HG03060 (cell line): ENCODE data around the gene TUBA3D.
"Not testable (repeated sequence)": the region's sequence is repeated elsewhere in the genome, so short reads cannot be mapped to it uniquely, and the experiment has no call there.

Experiments
- ATAC-seq: cut with Tn5 transposase; IDR thresholded peaks from one replicate; pipeline ENCODE4 v1.9.1; 2021; ENCODE audit warnings: low read depth, moderate number of reproducible peaks; ENCODE audit not compliant: unreplicated experiment

The TUBA3D gene

DNA sequence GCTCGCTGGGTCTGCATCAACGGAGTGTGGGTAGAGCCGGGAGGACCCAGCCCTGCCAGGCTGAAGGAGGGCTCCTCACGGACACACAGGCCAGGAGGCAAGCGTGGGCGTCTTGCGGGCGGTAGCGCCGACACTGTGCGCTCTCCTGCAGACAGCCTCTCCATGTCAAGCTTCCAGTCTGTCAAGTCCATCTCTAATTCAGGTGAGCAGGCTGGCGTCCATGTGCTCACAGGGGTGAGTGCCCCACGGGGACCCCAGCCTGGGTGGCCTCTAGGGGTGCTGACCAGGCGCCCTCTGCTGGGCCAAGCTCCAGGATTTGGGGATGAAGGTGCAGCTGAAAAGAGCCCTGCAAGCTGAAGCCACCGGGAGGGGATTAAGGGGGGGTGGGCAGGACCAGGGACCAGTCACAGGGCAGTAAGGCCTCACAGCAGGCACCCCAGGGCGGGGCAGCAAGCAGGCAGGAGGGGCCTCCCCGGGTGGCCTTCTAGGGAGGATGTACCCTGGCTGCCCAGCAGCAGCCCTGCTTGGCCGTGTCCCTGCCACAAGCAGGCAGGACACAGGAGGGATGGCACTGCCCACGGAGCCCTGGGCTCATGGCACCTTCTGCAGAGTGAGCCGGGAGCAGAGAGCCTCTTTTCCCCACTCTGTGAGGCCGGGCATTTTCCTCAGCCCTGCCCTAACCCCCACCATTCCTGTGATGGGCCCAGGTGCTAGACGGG lies 54.9 kb downstream of the TUBA3D start:
- not testable (repeated sequence) for ATAC-seq

DNA sequence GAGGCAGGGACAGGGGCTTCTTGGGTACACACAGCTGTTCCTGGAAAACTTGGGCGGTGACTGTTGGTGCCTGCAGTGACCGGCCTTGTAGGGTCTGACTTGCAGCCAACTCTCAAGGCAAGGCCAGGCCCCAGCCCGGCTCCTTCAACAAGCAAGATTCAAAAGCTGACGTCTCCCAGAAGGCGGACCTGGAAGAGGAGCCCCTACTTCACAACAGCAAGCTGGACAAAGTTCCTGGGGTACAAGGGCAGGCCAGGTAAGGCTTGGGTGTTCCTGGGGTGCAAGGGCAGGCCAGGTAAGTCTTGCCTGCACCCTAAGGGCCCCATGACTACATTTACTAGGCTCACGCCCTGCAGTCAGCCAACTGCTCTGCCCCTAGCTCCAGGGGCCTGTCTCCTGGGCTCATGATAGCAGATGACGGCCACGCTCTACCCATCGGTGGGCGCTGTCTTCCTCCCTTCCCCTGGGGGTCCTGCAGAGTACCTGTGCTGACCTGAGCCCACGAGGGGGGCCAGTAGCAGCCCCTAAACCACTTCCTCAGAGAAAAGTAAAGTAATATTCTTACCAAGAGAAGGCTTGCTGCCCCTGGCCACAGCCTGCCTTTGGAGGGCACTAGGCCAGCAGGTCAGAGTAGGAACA lies 55.7 kb downstream of the TUBA3D start:
- ATAC-seq: not testable (repeated sequence)
